Panc1 (cell line): ENCODE measurements around the gene ZSCAN22. TPM values are rescaled to one million over a fixed set of nuclear protein-coding genes. Genes with fewer than 3 reads are reported as not detected.

ENCODE experiments used
- ATAC-seq: fragments of 200-7000 bp; cut with Tn5 transposase; 2 replicates; pipeline ENCODE4 v1.9.1; 2020; ENCODE audit warnings: mild to moderate bottlenecking, moderate library complexity
- BruUV-seq: library from RNA; stranded (reverse); fragments of 400-500 nt; replicated peaks from 2 replicates; lab custom pipeline; 2021; lab: Mats Ljungman, UMichigan
- CTCF ChIA-PET: fragments of 300-600 bp; sonication (Branson Sonifier 250); formaldehyde crosslinking; loops from one replicate; lab custom pipeline; 2022; ENCODE audit warnings: antibody characterized with exemption; lab: Charles Lee
- POLR2A ChIA-PET: fragments of 300-600 bp; sonication (Branson Sonifier 250); formaldehyde crosslinking; loops from one replicate; lab custom pipeline; 2022; ENCODE audit warnings: antibody characterized with exemption; lab: Charles Lee
- DNase-seq: peaks from one replicate; pipeline ENCODE4 v3.0.0-alpha.2; 2010; ENCODE audit warnings: low read depth, low spot score
- H3K27ac ChIP-seq: 2 replicates; pipeline ENCODE4 v1.5.1; 2011; ENCODE audit warnings: mild to moderate bottlenecking, low read length, inconsistent platforms
- H3K27me3 ChIP-seq: fragments of 200-500 bp; sonication (Bioruptor generic); 2 replicates; pipeline ENCODE4 v1.6.0; 2014; ENCODE audit warnings: low read length, inconsistent platforms; ENCODE audit not compliant: control insufficient read depth, insufficient read depth
- H3K36me3 ChIP-seq: fragments of 200-500 bp; sonication (Bioruptor generic); 2 replicates; pipeline ENCODE4 v1.5.1; 2014; ENCODE audit warnings: inconsistent platforms, mild to moderate bottlenecking, low read length, moderate library complexity; ENCODE audit not compliant: control insufficient read depth, insufficient read depth
- H3K4me1 ChIP-seq: 2 replicates; pipeline ENCODE4 v1.5.1; 2011; ENCODE audit warnings: inconsistent platforms, mild to moderate bottlenecking, low read length, moderate library complexity; ENCODE audit not compliant: control insufficient read depth, insufficient read depth
- H3K4me3 ChIP-seq, 2 experiments: 2 replicates each; pipeline ENCODE4 v1.5.1; 2011 to 2012; ENCODE audit warnings: low read depth in 2 of 2, low read length in 2 of 2, mild to moderate bottlenecking in 2 of 2, inconsistent platforms in 1 of 2, moderate library complexity in 1 of 2
- H3K9me3 ChIP-seq: fragments of 200-500 bp; sonication (Bioruptor generic); 2 replicates; pipeline ENCODE4 v1.5.1; 2014; ENCODE audit warnings: low read depth, mild to moderate bottlenecking, inconsistent platforms, low read length, moderate library complexity; ENCODE audit not compliant: control insufficient read depth, insufficient read depth
- POLR2AphosphoS5 ChIP-seq: IDR thresholded peaks from 2 replicates; pipeline ENCODE4 v1.6.1; 2012; ENCODE audit warnings: mild to moderate bottlenecking, low read depth, low read length, moderate library complexity
- SIN3A ChIP-seq: IDR thresholded peaks from 2 replicates; pipeline ENCODE4 v1.6.1; 2012; ENCODE audit warnings: low read depth, mild to moderate bottlenecking, low read length, moderate library complexity, borderline replicate concordance; ENCODE audit not compliant: insufficient read depth
- TCF7L2 ChIP-seq: IDR thresholded peaks from 2 replicates; pipeline ENCODE4 v1.6.1; 2011; ENCODE audit warnings: mild to moderate bottlenecking, low read depth, low read length, inconsistent platforms
- in situ Hi-C: cut with HindIII; loops from 2 replicates; pipeline ENCODE4 v1.10.0; 2016; ENCODE audit warnings: low sequenced_read_pairs, low pct_unique_long_range_greater_than_20kb
- intact Hi-C: fragments of 100-400 bp; cut with micrococcal nuclease; formaldehyde crosslinking; loops from one replicate; pipeline ENCODE4 v1.10.0; 2022; ENCODE audit not compliant: unreplicated experiment
- total RNA-seq: library from RNA; stranded (reverse); gene quantifications from one replicate; pipeline ENCODE4 v1.2.1, GENCODE V29; 2021; ENCODE audit not compliant: unreplicated experiment
- TF ChIP-seq, protein P1 (sequence below): fragments of 450-650 bp; IDR thresholded peaks from 2 replicates; pipeline ENCODE4 v1.5.1; 2017; ENCODE audit warnings: mild to moderate bottlenecking
- TF ChIP-seq, protein P2 (sequence below), 2 experiments: IDR thresholded peaks; 2 replicates each; pipeline ENCODE4 v1.6.1; 2011 to 2012; ENCODE audit warnings: low read depth in 2 of 2, control low read depth in 1 of 2, low read length in 1 of 2, mild to moderate bottlenecking in 1 of 2, moderate library complexity in 1 of 2; ENCODE audit not compliant: insufficient read depth in 1 of 2

Gene ZSCAN22
- total RNA-seq, 1 experiment from 2014 or later, result 6.6 TPM

DNA sequence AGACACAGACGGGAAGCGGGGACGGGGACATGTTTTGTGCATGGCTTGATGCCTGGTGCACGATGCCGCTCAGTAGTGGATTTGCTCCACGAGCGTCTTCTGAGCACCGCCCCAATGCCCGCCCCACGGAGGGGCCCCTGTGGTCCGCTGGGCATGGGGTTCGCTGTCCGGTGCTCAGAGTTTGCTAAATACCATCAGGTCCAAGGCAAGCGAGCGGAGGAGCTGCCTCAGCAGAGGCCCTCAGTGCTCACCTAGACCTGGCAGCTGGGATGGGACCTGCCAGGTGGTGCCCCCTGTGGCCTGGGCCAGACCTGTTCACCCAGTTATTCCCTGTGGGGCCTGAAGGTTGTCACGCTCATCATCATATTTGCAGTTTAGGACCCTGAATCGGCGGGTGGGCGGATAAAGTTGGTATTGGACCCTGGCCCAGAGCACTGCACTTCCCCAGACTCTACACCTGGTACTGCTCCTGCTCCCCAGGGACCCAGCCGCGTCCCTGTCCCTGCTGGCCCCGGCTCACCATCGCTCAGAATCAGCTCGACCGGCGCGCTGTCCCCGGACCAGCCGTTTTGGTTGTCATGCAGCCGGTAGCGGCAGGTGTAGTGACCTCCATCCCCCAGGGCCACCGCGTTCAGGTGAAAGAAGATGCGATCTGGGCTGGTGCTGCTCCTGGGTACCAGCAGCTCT, 24.2 kb downstream of the ZSCAN22 start:
- no peak for ATAC-seq
- Histone ChIP-seq H3K4me1 (peaks cover 8% of the 10 kb centered on the region; the same call in 1 of the 2 replicates), H3K27ac (no peak overlapping the region), H3K4me3 (no peak overlapping the region), H3K27me3 (no peaks in the 10 kb centered on the region), H3K9me3 (no peaks in the 10 kb centered on the region), H3K36me3 (no peaks in the 10 kb centered on the region)
- no TSS peak for BruUV-seq
- CTCF ChIA-PET, result interaction anchor here (0.6 to 0.7 kb wide), 2 partner anchors 67 to 797 kb away, joined by 5 to 8 read pairs; no protein-coding TSS in a partner anchor
- POLR2A ChIA-PET, result no interaction called here
- DNase-seq, result no peak
- in situ Hi-C loops, result no loop called here
- TF ChIP-seq, protein P1, sequence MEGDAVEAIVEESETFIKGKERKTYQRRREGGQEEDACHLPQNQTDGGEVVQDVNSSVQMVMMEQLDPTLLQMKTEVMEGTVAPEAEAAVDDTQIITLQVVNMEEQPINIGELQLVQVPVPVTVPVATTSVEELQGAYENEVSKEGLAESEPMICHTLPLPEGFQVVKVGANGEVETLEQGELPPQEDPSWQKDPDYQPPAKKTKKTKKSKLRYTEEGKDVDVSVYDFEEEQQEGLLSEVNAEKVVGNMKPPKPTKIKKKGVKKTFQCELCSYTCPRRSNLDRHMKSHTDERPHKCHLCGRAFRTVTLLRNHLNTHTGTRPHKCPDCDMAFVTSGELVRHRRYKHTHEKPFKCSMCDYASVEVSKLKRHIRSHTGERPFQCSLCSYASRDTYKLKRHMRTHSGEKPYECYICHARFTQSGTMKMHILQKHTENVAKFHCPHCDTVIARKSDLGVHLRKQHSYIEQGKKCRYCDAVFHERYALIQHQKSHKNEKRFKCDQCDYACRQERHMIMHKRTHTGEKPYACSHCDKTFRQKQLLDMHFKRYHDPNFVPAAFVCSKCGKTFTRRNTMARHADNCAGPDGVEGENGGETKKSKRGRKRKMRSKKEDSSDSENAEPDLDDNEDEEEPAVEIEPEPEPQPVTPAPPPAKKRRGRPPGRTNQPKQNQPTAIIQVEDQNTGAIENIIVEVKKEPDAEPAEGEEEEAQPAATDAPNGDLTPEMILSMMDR, result no peak
- intact Hi-C loops, result no loop called here

DNA sequence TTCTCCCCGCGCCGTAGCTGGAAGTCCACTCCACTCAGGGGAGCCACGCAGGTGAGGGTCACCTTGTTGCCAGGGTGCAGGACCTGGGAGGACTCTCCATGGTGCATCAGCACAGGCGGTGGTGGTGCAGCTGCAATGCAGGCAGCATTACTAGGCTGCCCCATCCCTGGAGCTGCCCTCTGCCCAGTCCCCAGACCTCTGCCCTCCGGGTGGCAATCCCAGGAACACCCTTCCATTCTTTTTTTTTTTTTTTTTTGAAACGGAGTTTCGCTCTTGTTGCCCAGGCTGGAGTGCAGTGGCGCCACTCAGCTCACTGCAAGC, 24.7 kb downstream of the ZSCAN22 start:
- POLR2A ChIA-PET, result interaction anchor here (1.1 kb wide), 1 partner anchor 11 kb away, joined by 3 read pairs; the partner anchor contains the start of gene ZNF497
- in situ Hi-C loops, result no loop called here

More for the DNA sequence above, 24.7 kb downstream of the ZSCAN22 start:
- Histone ChIP-seq H3K9me3 (no peaks in the 10 kb centered on the region), H3K4me1 (peaks cover 8% of the 10 kb centered on the region; the same call in 1 of the 2 replicates), H3K4me3 (no peak overlapping the region), H3K27ac (no peak overlapping the region), H3K27me3 (no peaks in the 10 kb centered on the region), H3K36me3 (no peaks in the 10 kb centered on the region)
- DNase-seq, result no peak
- intact Hi-C loops, result no loop called here
- TF ChIP-seq, protein P2, sequence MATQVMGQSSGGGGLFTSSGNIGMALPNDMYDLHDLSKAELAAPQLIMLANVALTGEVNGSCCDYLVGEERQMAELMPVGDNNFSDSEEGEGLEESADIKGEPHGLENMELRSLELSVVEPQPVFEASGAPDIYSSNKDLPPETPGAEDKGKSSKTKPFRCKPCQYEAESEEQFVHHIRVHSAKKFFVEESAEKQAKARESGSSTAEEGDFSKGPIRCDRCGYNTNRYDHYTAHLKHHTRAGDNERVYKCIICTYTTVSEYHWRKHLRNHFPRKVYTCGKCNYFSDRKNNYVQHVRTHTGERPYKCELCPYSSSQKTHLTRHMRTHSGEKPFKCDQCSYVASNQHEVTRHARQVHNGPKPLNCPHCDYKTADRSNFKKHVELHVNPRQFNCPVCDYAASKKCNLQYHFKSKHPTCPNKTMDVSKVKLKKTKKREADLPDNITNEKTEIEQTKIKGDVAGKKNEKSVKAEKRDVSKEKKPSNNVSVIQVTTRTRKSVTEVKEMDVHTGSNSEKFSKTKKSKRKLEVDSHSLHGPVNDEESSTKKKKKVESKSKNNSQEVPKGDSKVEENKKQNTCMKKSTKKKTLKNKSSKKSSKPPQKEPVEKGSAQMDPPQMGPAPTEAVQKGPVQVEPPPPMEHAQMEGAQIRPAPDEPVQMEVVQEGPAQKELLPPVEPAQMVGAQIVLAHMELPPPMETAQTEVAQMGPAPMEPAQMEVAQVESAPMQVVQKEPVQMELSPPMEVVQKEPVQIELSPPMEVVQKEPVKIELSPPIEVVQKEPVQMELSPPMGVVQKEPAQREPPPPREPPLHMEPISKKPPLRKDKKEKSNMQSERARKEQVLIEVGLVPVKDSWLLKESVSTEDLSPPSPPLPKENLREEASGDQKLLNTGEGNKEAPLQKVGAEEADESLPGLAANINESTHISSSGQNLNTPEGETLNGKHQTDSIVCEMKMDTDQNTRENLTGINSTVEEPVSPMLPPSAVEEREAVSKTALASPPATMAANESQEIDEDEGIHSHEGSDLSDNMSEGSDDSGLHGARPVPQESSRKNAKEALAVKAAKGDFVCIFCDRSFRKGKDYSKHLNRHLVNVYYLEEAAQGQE (IDR thresholded peaks at IDR 0.05; ENCODE audit: insufficient read depth in 1 of 2, low read depth in 2 of 2, low read length in 1 of 2), result no peak
- TF ChIP-seq POLR2AphosphoS5 (no peak), TCF7L2 (no peak), SIN3A (no peak)
- TF ChIP-seq, protein P1, result no peak
- CTCF ChIA-PET, result interaction anchor here (0.5 to 0.7 kb wide), 3 partner anchors 25 to 797 kb away, joined by 5 to 8 read pairs (median 5); no protein-coding TSS in a partner anchor
- no peak for ATAC-seq
- BruUV-seq, result no TSS peak
